NT2/D1 (cell line): Measurements from ENCODE around the gene PLCH1.

Experiments used
- YY1 ChIP-seq: IDR thresholded peaks from 2 replicates; pipeline ENCODE4 v1.6.1; 2011; ENCODE audit not compliant: insufficient read length, insufficient read depth
- ZNF274 ChIP-seq: IDR thresholded peaks from 2 replicates; pipeline ENCODE4 v1.6.1; 2011; ENCODE audit warnings: mild to moderate bottlenecking, low read depth, low read length

GRCh38 chr3:155356594-155357370, 388.1 kb downstream of the PLCH1 start:
- TF ChIP-seq ZNF274: no peak
- no peak for TF ChIP-seq YY1
